SK-N-SH treated with all-trans-retinoic acid at 6 μM for 48 hours (cell line): Measurements from ENCODE around the gene ZNF254.

Source experiments
- PPARA ChIP-seq: fragments of 250-450 bp; sonication (Bioruptor Pico); IDR thresholded peaks from 2 replicates; pipeline ENCODE4 v1.5.0; 2020; ENCODE audit warnings: mild to moderate bottlenecking, borderline replicate concordance
- ZFP30 ChIP-seq: fragments of 450-650 bp; formaldehyde crosslinking; IDR thresholded peaks from 2 replicates; pipeline ENCODE4 v1.5.0; 2022; ENCODE audit warnings: mild to moderate bottlenecking, moderate library complexity
- TF ChIP-seq, protein P1 (sequence below): fragments of 250-450 bp; sonication (Bioruptor Pico); IDR thresholded peaks from 2 replicates; pipeline ENCODE4 v1.5.1; 2020; ENCODE audit warnings: low read depth, mild to moderate bottlenecking, moderate library complexity
- TF ChIP-seq, protein P2 (sequence below): fragments of 250-450 bp; sonication (Bioruptor Pico); IDR thresholded peaks from 2 replicates; pipeline ENCODE4 v1.8.0; 2020; ENCODE audit warnings: mild to moderate bottlenecking, moderate library complexity, borderline replicate concordance
- TF ChIP-seq, protein P3 (sequence below): fragments of 250-450 bp; sonication (Bioruptor Pico); IDR thresholded peaks from 2 replicates; pipeline ENCODE4 v1.5.0; 2020; ENCODE audit warnings: mild to moderate bottlenecking, moderate library complexity

DNA sequence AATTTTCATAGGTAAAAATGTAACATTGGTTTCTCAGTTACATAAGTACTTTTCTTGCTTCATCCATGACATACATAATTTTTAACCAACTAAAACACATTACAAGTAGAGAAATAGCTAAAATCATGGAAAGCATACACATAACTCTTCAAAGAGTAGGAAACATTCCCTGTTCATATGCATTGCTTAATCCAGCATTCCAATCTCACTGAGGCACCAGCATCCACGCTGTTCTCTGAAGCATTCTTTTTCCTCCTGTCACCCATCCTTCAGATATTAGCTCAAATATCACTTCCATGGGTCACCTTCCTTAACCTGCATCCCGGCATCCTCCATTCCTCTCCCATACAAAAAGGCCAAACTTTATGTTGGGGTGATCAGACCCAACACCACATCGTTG, 79.1 kb downstream of the ZNF254 start:
- TF ChIP-seq, protein P1, sequence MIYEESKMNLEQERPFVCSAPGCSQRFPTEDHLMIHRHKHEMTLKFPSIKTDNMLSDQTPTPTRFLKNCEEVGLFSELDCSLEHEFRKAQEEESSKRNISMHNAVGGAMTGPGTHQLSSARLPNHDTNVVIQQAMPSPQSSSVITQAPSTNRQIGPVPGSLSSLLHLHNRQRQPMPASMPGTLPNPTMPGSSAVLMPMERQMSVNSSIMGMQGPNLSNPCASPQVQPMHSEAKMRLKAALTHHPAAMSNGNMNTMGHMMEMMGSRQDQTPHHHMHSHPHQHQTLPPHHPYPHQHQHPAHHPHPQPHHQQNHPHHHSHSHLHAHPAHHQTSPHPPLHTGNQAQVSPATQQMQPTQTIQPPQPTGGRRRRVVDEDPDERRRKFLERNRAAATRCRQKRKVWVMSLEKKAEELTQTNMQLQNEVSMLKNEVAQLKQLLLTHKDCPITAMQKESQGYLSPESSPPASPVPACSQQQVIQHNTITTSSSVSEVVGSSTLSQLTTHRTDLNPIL (CRISPR knock-in tag), result no peak
- TF ChIP-seq, protein P2, sequence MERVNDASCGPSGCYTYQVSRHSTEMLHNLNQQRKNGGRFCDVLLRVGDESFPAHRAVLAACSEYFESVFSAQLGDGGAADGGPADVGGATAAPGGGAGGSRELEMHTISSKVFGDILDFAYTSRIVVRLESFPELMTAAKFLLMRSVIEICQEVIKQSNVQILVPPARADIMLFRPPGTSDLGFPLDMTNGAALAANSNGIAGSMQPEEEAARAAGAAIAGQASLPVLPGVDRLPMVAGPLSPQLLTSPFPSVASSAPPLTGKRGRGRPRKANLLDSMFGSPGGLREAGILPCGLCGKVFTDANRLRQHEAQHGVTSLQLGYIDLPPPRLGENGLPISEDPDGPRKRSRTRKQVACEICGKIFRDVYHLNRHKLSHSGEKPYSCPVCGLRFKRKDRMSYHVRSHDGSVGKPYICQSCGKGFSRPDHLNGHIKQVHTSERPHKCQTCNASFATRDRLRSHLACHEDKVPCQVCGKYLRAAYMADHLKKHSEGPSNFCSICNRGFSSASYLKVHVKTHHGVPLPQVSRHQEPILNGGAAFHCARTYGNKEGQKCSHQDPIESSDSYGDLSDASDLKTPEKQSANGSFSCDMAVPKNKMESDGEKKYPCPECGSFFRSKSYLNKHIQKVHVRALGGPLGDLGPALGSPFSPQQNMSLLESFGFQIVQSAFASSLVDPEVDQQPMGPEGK (CRISPR knock-in tag), result no peak
- TF ChIP-seq ZFP30 (no peak), PPARA (no peak)
- TF ChIP-seq, protein P3, sequence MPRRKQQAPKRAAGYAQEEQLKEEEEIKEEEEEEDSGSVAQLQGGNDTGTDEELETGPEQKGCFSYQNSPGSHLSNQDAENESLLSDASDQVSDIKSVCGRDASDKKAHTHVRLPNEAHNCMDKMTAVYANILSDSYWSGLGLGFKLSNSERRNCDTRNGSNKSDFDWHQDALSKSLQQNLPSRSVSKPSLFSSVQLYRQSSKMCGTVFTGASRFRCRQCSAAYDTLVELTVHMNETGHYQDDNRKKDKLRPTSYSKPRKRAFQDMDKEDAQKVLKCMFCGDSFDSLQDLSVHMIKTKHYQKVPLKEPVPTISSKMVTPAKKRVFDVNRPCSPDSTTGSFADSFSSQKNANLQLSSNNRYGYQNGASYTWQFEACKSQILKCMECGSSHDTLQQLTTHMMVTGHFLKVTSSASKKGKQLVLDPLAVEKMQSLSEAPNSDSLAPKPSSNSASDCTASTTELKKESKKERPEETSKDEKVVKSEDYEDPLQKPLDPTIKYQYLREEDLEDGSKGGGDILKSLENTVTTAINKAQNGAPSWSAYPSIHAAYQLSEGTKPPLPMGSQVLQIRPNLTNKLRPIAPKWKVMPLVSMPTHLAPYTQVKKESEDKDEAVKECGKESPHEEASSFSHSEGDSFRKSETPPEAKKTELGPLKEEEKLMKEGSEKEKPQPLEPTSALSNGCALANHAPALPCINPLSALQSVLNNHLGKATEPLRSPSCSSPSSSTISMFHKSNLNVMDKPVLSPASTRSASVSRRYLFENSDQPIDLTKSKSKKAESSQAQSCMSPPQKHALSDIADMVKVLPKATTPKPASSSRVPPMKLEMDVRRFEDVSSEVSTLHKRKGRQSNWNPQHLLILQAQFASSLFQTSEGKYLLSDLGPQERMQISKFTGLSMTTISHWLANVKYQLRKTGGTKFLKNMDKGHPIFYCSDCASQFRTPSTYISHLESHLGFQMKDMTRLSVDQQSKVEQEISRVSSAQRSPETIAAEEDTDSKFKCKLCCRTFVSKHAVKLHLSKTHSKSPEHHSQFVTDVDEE (CRISPR knock-in tag), result no peak
